CD4-positive, alpha-beta T cell treated with Interleukin-17A for 1 hour (primary cell): ENCODE results near the gene SCFD2.

Source experiments
- DNase-seq: peaks from one replicate; pipeline ENCODE4 v3.0.0-alpha.2; 2020

The SCFD2 gene

DNA sequence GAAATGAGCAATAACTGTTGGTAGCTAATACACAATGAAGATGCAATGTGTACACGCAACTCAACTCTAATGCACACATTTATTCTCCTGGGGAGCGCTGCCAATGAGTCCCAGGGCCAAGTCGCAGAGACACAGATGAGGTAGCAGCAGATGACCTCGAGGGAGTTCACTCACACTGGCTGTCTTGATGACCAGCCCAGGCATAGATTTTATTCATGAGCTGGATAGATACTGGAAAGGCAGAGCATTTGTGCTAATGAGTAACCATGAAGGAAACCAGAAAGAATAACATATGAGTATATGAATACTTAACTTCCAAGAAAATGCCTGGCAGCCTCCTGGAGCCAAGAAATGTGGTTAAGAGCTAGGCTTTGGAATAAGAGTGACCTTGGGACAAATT lies 461.4 kb downstream of the SCFD2 start:
- DNase-seq: no peak

DNA sequence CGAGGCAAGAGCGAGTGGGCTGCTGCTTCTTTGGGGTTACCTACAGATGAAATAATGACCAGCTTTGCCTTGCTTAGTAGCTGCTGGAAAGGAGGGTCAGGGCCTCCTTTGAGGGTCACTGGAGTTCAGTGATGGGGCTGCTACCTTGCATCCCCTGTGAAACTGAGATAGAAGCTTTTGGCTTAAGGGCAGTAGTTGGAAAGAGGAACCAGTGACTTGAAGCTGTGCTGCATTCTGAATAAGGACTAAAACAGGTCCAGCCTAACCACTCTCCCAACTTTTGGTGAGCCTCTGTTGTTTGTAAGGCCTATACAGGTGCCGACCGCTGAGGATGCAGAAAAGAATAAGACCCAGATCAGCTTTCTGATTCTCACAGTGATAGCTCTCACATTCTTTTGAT lies 462.6 kb downstream of the SCFD2 start:
- DNase-seq: no peak

DNA sequence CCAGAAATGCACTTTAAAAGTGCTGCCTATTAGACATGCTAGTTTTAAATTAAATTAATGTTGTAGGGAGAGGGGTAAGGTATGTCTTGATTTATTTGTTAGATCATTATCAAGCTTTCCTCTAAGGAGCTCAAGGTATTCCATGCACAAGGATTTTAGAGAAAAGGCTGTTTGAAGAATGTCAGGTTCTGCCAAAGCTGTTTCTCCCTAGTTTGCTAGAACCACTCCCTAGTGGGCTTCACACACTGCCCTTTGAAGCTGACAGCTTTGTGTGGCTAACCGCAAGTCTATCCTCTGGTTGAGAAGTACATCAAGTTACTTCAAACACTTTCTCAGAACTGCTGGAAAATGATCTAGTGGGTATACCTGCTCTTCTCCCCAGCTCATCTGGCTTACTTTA lies 471.4 kb downstream of the SCFD2 start:
- no peak for DNase-seq

DNA sequence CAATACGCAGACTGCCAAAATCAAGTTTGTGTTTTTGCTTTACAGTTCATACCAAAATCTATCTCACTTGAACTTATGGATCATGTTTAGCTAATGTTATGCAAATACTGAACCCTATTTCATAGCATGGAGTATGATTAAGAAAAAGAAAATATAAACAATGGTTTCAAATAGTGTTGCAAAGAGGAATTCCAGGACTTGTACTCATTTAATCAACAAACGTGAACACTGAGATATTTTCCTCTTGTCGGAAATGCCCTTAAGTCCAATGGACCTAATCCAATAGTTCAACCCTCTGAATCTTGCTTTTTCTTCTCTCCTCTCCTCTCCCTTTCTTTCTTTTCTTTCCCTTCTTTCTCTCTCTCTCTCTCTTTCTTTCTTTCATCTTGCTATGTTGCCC lies 473.0 kb downstream of the SCFD2 start:
- DNase-seq: no peak

- DNase-seq: no peak
Measured at GRCh38 chr4:52891743-52892142, 474.1 kb downstream of the SCFD2 start.

DNA sequence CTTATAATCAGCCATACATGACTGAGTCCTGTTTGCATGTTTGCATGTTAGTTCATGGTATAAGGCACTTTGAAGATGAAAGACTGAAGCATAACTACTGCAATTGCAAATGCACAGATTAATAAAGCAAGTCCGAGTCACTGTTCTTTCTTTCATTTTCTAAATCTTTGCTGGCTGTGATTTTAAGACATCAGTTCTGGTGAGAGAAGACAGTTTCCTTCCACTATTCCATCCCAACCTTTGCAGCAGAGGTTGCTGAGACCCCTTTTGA lies 475.4 kb downstream of the SCFD2 start:
- DNase-seq: no peak

DNA sequence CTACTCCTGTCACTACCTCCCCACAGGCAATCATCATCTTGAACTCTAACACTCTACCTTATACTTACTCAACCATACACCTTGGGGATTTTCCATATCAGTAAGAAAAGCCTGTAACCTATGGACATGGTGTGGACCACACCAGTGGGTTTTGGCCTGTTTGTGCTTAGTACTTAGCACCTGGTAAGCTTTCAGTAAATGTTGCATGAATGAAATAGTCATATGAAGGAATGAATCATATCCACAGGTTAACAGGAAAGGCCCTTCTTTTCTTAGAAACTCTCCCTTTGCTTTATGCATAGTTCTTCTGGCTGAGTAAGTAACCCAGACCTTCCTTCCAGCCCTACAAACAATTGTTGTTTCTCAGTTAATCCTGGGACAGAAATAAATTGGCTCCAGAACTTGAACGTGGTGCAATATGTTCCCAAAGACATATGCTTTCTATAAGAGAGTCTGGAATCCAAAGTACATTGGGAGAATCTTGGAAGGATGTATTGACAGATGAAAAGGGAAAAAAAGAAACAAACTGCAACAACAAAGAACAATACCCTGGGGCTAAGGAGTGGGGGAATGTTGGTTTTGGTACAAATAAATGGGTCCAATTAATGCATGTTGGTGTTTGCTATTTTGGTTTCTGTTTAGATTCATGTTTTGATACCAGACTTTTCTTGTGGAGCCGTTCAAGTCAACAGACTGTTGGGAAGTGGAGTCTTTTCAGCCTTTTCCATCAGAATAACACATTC lies 475.9 kb downstream of the SCFD2 start:
- DNase-seq: no peak

- no peak for DNase-seq
Measured at GRCh38 chr4:52889354-52889753, 476.5 kb downstream of the SCFD2 start.

GRCh38 chr4:52884994-52885393 lies 480.9 kb downstream of the SCFD2 start:
- DNase-seq: no peak

- no peak for DNase-seq
Measured at GRCh38 chr4:52883707-52884669, 481.9 kb downstream of the SCFD2 start.

DNA sequence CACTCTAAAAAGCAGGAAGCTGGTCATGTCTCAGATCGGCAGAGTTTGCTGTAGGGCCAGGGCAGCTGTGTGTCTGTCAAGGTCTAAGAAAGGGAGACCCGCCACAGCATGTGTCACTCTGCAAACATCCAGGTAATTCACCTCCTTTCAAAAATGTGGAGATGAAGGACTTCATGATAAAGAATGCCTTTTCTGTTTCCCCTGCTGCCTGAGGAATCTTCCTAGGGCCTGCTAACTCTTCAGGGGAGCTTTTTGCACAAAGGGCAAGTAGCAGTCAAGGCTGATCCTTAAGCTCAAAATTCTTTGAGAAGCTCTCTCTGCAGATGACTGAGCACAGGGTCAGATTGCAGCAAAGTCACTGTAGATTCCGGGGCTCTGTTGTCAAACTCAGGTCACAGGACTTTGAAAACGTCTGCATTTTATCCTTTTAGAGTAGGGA lies 482.7 kb downstream of the SCFD2 start:
- DNase-seq: no peak

DNA sequence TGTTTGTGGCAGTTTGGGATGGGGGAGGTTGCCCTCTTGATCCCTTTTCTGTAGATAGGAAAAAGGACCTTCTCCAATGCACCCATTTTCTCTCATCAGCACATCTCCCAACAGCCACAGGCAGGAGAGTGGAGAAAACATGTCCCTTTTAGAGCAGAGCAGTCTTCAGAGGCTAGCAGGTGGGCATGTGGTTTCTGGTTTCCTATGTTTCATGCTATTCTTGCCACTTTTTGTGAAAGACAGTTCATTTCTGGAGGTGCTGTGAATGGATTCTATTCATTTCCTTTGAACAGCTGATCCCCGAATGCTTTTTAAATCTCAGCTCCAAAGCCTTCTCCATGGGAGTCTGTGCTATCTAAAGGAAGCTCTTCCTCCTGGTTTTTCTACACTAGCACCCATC lies 484.9 kb downstream of the SCFD2 start:
- no peak for DNase-seq

DNA sequence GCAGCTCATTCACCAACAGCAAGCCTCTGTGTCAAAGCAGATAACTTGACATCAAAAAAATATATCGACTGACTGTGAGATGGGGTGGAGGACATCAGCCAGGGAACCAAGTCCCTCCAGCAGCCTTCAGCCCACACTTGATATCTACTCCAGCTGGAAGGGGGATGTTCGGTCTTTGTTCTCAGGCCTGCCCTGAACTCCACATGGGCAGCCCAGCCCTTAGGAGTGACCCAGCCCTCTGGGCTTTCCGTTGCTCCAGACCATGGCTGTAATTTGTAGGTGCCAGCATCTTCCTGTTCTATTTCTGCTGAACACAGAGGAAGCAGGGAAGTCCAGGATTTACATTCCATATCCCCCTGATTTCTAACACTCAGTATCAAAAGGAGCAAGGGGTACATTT lies 486.4 kb downstream of the SCFD2 start:
- no peak for DNase-seq

GRCh38 chr4:52877694-52878093 lies 488.2 kb downstream of the SCFD2 start:
- DNase-seq: no peak

DNA sequence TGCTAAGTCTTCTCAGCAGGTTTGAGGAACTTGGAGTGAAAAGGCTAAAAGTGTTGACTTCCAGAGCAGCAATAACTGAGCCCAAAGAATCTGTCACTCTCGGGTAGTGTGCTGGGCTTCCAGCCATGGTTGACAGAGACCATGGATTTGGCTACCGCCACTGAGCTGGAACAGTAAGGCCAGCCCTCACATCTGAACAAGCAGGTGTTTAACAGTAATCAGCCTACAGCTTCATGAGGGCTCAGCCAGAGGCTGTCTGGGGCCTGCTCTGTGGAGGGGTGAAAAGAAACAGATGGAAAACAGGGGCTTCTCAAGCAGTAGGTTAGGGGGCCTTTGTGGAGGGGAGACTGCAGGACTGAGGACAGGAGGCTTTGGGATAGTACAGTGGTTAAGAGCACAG lies 488.8 kb downstream of the SCFD2 start:
- DNase-seq: no peak

- DNase-seq: no peak
Measured at GRCh38 chr4:52876069-52876468, 489.8 kb downstream of the SCFD2 start.

- DNase-seq: no peak
Measured at GRCh38 chr4:52874948-52875347, 490.9 kb downstream of the SCFD2 start.

DNA sequence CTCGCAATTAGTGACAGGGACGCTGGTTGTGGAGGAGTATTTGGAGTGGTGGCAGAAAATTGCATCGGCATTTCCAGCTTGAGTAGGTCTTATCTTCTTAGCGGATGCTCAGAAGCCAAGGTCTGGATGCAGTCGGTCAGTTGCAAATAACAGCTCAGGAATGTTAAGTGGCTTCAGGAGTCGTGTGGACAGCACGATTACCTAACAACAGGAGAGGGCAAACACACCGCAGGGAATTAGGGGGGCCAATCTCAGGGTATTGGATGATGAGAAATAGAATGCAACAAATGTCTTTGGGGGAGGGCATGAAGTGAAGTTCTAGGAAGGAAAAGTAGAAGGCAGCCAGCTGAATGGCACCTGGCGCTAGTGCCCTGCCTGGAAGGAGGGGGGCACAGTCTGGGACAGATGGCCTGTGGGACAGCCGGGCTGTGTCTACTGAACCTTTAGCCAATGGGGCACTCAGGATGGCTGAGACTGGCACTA lies 492.0 kb downstream of the SCFD2 start:
- DNase-seq: no peak

- DNase-seq: no peak
Measured at GRCh38 chr4:52873191-52873590, 492.7 kb downstream of the SCFD2 start.

DNA sequence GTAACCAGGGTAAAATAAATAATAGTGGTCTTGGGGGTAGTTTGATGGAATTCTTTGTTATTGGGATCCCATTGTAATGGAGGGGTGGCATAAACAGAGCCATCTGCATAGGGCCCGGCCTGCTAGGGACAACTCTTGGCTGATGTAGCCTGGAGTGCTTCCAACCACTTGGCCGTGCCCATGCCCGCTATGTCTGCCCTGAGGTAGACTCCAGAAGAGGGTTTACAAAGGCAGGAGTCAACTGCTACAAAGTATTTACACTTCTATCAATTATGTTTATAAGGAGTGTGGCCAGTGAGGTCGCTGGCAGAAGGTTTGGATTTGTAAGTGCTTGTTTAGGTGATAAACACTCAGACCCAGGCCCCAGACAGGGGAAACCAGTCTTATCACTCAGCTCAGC lies 495.6 kb downstream of the SCFD2 start:
- DNase-seq: no peak

DNA sequence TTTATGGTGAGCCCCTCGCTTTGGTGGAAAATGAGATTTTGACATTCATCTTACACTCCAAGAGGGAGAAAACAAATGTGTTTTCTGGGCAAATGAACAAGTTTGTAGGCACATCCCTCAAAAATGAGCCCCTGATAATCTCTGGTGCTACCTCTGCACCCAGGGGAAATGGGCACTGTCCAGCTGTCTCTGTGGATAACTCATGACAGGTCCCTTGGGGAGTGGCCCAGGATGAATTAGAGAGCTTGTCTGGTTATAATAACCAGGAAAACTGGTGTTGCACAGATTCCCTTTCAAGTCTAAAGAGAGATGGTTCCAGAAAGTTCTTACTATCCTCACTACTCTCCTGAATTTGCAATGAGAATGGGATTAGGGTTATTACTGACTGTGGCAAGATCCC lies 496.2 kb downstream of the SCFD2 start:
- no peak for DNase-seq

- no peak for DNase-seq
Measured at GRCh38 chr4:52869196-52869595, 496.7 kb downstream of the SCFD2 start.

DNA sequence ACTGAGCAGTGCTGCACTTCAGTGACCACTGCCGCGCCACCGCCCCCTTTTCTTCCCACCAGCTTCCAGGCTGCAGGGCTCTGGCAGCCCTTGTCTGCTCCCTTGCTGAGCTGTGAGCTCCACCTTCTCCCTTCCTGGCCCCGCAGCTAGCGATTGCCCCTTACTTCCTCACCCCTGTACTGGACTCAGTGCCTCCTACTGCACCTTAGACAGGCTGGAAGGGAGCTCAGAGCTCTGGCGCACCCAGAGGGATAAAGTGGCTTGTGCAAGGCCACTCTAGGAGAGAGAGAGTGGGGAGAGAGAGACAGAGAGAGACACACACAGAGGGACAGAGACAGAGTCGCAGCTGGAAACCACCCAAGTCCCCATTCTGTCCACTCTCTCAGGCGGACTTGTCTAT lies 497.7 kb downstream of the SCFD2 start:
- DNase-seq: no peak

DNA sequence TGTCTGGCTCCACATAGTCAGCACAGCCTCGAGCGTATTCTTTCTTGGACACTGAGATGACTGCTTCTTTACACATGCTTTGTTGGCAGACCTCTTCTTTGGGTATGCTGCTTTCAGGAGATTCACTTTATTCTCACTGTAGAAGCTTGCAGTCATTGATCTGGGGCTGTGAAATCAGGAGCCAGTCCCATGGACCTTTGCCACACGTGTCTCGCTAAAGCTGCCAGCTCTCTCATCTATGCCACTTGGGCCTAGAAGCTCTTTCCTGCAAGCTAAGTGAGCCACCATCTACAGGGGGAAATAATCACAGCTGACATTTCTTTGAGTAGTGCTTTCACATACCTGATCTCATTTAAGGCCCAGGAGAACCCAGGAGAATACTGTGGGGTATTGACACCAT lies 498.7 kb downstream of the SCFD2 start:
- no peak for DNase-seq
